HCT116 (cell line): ENCODE data around the gene MRPL39. TPM values are rescaled to one million over a fixed set of nuclear protein-coding genes. Genes with fewer than 3 reads are reported as not detected.

ENCODE experiments used
- ATAC-seq: fragments of 200-7000 bp; cut with Tn5 transposase; 2 replicates; pipeline ENCODE4 v1.9.1; 2020; ENCODE audit warnings: mild to moderate bottlenecking, moderate library complexity
- BruUV-seq: library from RNA; stranded (reverse); fragments of 400-500 nt; replicated peaks from 2 replicates; lab custom pipeline; 2021; lab: Mats Ljungman, UMichigan
- CTCF ChIA-PET: fragments of 300-600 bp; sonication (Branson Sonifier 250); formaldehyde crosslinking; loops from one replicate; lab custom pipeline; 2021; ENCODE audit warnings: antibody characterized with exemption; lab: Charles Lee
- POLR2A ChIA-PET: fragments of 300-600, 350-600 bp; sonication (Branson Sonifier 250); formaldehyde crosslinking; loops from one replicate; lab custom pipeline; 2021; ENCODE audit warnings: antibody characterized with exemption; lab: Charles Lee
- RAD21 ChIA-PET, 2 experiments: fragments of 300-600 bp; sonication (Branson Sonifier 250); formaldehyde crosslinking; loops; one replicate each; lab custom pipeline; 2023; ENCODE audit warnings: low total read pairs in 2 of 2; ENCODE audit not compliant: uncharacterized antibody in 2 of 2, unreplicated experiment in 2 of 2, low non-redundant PET in 1 of 2; lab: Charles Lee
- DNase-seq: peaks from one replicate; pipeline ENCODE4 v3.0.0-alpha.2; 2010; ENCODE audit warnings: low read depth, low spot score
- H2AFZ ChIP-seq: fragments of 200-600 bp; shearing (Covaris generic), sonication (generic); 2 replicates; pipeline ENCODE4 v1.6.1; 2017; ENCODE audit warnings: low read depth, mixed run types, mixed read lengths, antibody characterized with exemption, low read length; ENCODE audit not compliant: poor library complexity, severe bottlenecking
- H3K27ac ChIP-seq: 2 replicates; pipeline ENCODE4 v1.5.1; 2012; ENCODE audit warnings: low read depth, low read length
- H3K27me3 ChIP-seq: fragments of 200-600 bp; sonication (generic); 2 replicates; pipeline ENCODE4 v1.6.1; 2016; ENCODE audit warnings: mixed run types, low read length, mixed read lengths; ENCODE audit not compliant: insufficient read depth
- H3K36me3 ChIP-seq, 2 experiments: fragments of 200-500 bp in 1 of 2; fragments of 200-600 bp in 1 of 2; sonication (Bioruptor generic) in 1 of 2; sonication (generic) in 1 of 2; 2 replicates each; pipeline versions ENCODE4 v1.5.1 to v1.6.1; 2014 to 2016; ENCODE audit warnings: low read length in 2 of 2, inconsistent platforms in 1 of 2, mixed read lengths in 1 of 2, mixed run types in 1 of 2; ENCODE audit not compliant: insufficient read depth in 2 of 2, control insufficient read depth in 1 of 2
- H3K4me1 ChIP-seq, 2 experiments: fragments of 200-600 bp in 1 of 2; sonication (generic) in 1 of 2; 2 replicates each; pipeline versions ENCODE4 v1.5.1 to v1.6.1; 2012 to 2017; ENCODE audit warnings: low read length in 2 of 2, inconsistent platforms in 1 of 2, mild to moderate bottlenecking in 1 of 2, mixed read lengths in 1 of 2, mixed run types in 1 of 2, moderate library complexity in 1 of 2; ENCODE audit not compliant: insufficient read depth in 2 of 2, control insufficient read depth in 1 of 2
- H3K4me2 ChIP-seq: fragments of 200-600 bp; sonication (generic); 2 replicates; pipeline ENCODE4 v1.6.1; 2017; ENCODE audit warnings: mixed run types, low read length, mixed read lengths
- H3K4me3 ChIP-seq, 2 experiments: fragments of 200-600 bp in 1 of 2; sonication (generic) in 1 of 2; replicated peaks in 1 of 2; 2 replicates each; pipeline ENCODE4 v1.5.1; 2011 to 2016; ENCODE audit warnings: low read length in 2 of 2, control low read depth in 1 of 2, low read depth in 1 of 2, mild to moderate bottlenecking in 1 of 2, mixed read lengths in 1 of 2, mixed run types in 1 of 2
- H3K79me2 ChIP-seq: fragments of 200-600 bp; sonication (generic); 2 replicates; pipeline ENCODE4 v1.6.1; 2017; ENCODE audit warnings: mild to moderate bottlenecking, mixed run types, low read length, moderate library complexity, mixed read lengths; ENCODE audit not compliant: insufficient read depth
- H3K9ac ChIP-seq: fragments of 200-600 bp; sonication (generic); 2 replicates; pipeline ENCODE4 v1.6.1; 2016; ENCODE audit warnings: low read length, mixed read lengths
- H3K9me2 ChIP-seq: fragments of 200-600 bp; sonication (generic), shearing (Covaris generic); 2 replicates; pipeline ENCODE4 v1.6.1; 2017; ENCODE audit warnings: mixed run types, mild to moderate bottlenecking, moderate library complexity; ENCODE audit not compliant: insufficient read depth
- H3K9me3 ChIP-seq, 2 experiments: fragments of 200-500 bp in 1 of 2; fragments of 200-600 bp in 1 of 2; sonication (Bioruptor generic) in 1 of 2; sonication (generic) in 1 of 2; 2 replicates each; pipeline ENCODE4 v1.6.1; 2014 to 2017; ENCODE audit warnings: low read length in 2 of 2, mixed read lengths in 2 of 2, inconsistent platforms in 1 of 2, low read depth in 1 of 2, mild to moderate bottlenecking in 1 of 2, mixed run types in 1 of 2, moderate library complexity in 1 of 2; ENCODE audit not compliant: control insufficient read depth in 1 of 2, insufficient read depth in 1 of 2
- H4K20me1 ChIP-seq: fragments of 200-600 bp; sonication (generic), shearing (Covaris generic); 2 replicates; pipeline ENCODE4 v1.6.1; 2017; ENCODE audit warnings: mixed run types, mild to moderate bottlenecking, moderate library complexity; ENCODE audit not compliant: insufficient read depth
- CBX3 ChIP-seq: IDR thresholded peaks from 2 replicates; pipeline ENCODE4 v1.6.1; 2012; ENCODE audit warnings: low read depth
- CEBPB ChIP-seq: IDR thresholded peaks from 2 replicates; pipeline ENCODE4 v1.6.1; 2012; ENCODE audit warnings: low read depth
- ELF1 ChIP-seq: IDR thresholded peaks from 2 replicates; pipeline ENCODE4 v1.6.1; 2012; ENCODE audit warnings: low read depth, borderline replicate concordance
- EZH2 ChIP-seq: fragments of 200-600 bp; sonication (generic); IDR thresholded peaks from 2 replicates; pipeline ENCODE4 v1.6.1; 2017; ENCODE audit warnings: antibody characterized with exemption, mixed run types
- EZH2phosphoT487 ChIP-seq: fragments of 200-600 bp; IDR thresholded peaks from 2 replicates; pipeline ENCODE4 v1.6.1; 2018; ENCODE audit warnings: antibody characterized with exemption, borderline replicate concordance
- JUND ChIP-seq: IDR thresholded peaks from 2 replicates; pipeline ENCODE4 v1.6.1; 2012
- POLR2A ChIP-seq: IDR thresholded peaks from 2 replicates; pipeline ENCODE4 v1.7.0; 2011; ENCODE audit warnings: borderline replicate concordance; ENCODE audit not compliant: insufficient read depth, insufficient read length; ENCODE audit errors: extremely low read depth
- POLR2AphosphoS5 ChIP-seq: IDR thresholded peaks from 2 replicates; pipeline ENCODE4 v1.6.1; 2011; ENCODE audit warnings: mild to moderate bottlenecking, low read depth, low read length, moderate library complexity
- RAD21 ChIP-seq: IDR thresholded peaks from 2 replicates; pipeline ENCODE4 v1.6.1; 2012; ENCODE audit warnings: low read depth, mild to moderate bottlenecking
- SIN3A ChIP-seq: IDR thresholded peaks from 2 replicates; pipeline ENCODE4 v1.6.1; 2012; ENCODE audit warnings: low read depth
- SP1 ChIP-seq: IDR thresholded peaks from 2 replicates; pipeline ENCODE4 v1.6.1; 2012; ENCODE audit warnings: low read depth
- SRF ChIP-seq: IDR thresholded peaks from 2 replicates; pipeline ENCODE4 v1.6.1; 2012; ENCODE audit warnings: low read depth
- TCF7L2 ChIP-seq: IDR thresholded peaks from 2 replicates; pipeline ENCODE4 v1.7.0; 2011; ENCODE audit warnings: borderline replicate concordance, inconsistent platforms; ENCODE audit not compliant: insufficient read depth, insufficient read length; ENCODE audit errors: extremely low read depth
- ZFX ChIP-seq: fragments of 450-650 bp; IDR thresholded peaks from 2 replicates; pipeline ENCODE4 v1.6.1; 2017
- ZNF274 ChIP-seq: fragments of 200-500 bp; sonication (Bioruptor generic); IDR thresholded peaks from 2 replicates; pipeline ENCODE4 v1.6.1; 2014; ENCODE audit warnings: mild to moderate bottlenecking, low read depth, low read length, inconsistent platforms
- intact Hi-C: fragments of 100-400 bp; cut with micrococcal nuclease; formaldehyde crosslinking; loops from 2 replicates; pipeline ENCODE4 v1.10.0; 2022
- total RNA-seq: library from RNA; stranded (reverse); gene quantifications from one replicate; pipeline ENCODE4 v1.2.1, GENCODE V29; 2021; ENCODE audit not compliant: unreplicated experiment
- TF ChIP-seq, protein P1 (sequence below), 3 experiments: fragments of 200-600 bp in 1 of 3; sonication (generic) in 1 of 3; IDR thresholded peaks in 2 of 3; conservative IDR thresholded peaks in 1 of 3; 2 replicates each; pipeline ENCODE4 v1.5.1; 2012 to 2017; ENCODE audit warnings: low read depth in 2 of 3, low read length in 2 of 3, antibody characterized with exemption in 1 of 3, borderline replicate concordance in 1 of 3, control low read depth in 1 of 3, mild to moderate bottlenecking in 1 of 3, mixed read lengths in 1 of 3, mixed run types in 1 of 3, moderate library complexity in 1 of 3; ENCODE audit not compliant: insufficient read depth in 1 of 3
- TF ChIP-seq, protein P2 (sequence below): IDR thresholded peaks from 2 replicates; pipeline ENCODE4 v1.6.1; 2011; ENCODE audit warnings: mild to moderate bottlenecking, low read length, moderate library complexity; ENCODE audit not compliant: insufficient replicate concordance; ENCODE audit errors: extremely low read depth
- TF ChIP-seq, protein P3 (sequence below): IDR thresholded peaks from 2 replicates; pipeline ENCODE4 v1.6.1; 2012; ENCODE audit warnings: low read depth

MRPL39 gene
- total RNA-seq, 1 experiment from 2014 or later = 41.1 TPM

DNA sequence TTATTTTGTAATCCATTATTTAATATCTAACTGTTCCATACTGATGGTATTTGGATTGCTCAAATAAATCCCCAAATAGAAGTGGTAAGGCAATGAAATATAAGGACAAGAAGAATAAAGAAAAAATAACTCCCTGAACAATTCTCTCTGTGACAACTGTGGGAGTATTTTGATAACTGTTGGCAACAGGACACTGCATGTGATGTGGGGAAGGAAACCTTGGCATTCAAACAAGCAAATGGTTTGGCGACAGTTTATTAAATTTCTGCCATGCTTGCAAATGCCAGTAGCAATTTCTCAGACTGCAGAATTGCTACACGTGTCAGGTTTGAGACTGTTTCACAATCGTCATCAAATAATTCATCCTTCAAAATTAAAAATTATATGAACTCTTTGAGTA lies 8.6 kb upstream of the MRPL39 start:
- intact Hi-C loops = no loop called here
- ChIA-PET CTCF (no interaction called here), POLR2A (no interaction called here)
- no peaks in the 10 kb centered on the region for H3K79me2 ChIP-seq
- H2AFZ ChIP-seq = no peak overlapping the region
- H3K9me2 ChIP-seq = no peaks in the 10 kb centered on the region
- H3K4me1 ChIP-seq = no peaks in the 10 kb centered on the region
- no peak overlapping the region for H3K27ac ChIP-seq
- H3K9ac ChIP-seq = no peak overlapping the region
- H3K27me3 ChIP-seq = no peaks in the 10 kb centered on the region
- ATAC-seq (no peak), DNase-seq (no peak)
- no TSS peak for BruUV-seq
- H3K36me3 ChIP-seq = no peaks in the 10 kb centered on the region
- H3K9me3 ChIP-seq = no peaks in the 10 kb centered on the region
- no peak for TF ChIP-seq RAD21
- TF ChIP-seq SIN3A = no peak
- TF ChIP-seq ZNF274 = no peak
- no peak for TF ChIP-seq CBX3
- TF ChIP-seq, protein P1, sequence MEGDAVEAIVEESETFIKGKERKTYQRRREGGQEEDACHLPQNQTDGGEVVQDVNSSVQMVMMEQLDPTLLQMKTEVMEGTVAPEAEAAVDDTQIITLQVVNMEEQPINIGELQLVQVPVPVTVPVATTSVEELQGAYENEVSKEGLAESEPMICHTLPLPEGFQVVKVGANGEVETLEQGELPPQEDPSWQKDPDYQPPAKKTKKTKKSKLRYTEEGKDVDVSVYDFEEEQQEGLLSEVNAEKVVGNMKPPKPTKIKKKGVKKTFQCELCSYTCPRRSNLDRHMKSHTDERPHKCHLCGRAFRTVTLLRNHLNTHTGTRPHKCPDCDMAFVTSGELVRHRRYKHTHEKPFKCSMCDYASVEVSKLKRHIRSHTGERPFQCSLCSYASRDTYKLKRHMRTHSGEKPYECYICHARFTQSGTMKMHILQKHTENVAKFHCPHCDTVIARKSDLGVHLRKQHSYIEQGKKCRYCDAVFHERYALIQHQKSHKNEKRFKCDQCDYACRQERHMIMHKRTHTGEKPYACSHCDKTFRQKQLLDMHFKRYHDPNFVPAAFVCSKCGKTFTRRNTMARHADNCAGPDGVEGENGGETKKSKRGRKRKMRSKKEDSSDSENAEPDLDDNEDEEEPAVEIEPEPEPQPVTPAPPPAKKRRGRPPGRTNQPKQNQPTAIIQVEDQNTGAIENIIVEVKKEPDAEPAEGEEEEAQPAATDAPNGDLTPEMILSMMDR (IDR thresholded peaks at IDR 0.05 in 2 of 3, conservative IDR thresholded peaks at IDR 0.05 in 1 of 3; ENCODE audit: borderline replicate concordance in 1 of 3, insufficient read depth in 1 of 3, low read depth in 2 of 3, low read length in 2 of 3) = no peak
- TF ChIP-seq CEBPB = no peak
- no peak for TF ChIP-seq JUND
- TF ChIP-seq EZH2phosphoT487 = no peak
- TF ChIP-seq TCF7L2 = no peak
- TF ChIP-seq, protein P2, sequence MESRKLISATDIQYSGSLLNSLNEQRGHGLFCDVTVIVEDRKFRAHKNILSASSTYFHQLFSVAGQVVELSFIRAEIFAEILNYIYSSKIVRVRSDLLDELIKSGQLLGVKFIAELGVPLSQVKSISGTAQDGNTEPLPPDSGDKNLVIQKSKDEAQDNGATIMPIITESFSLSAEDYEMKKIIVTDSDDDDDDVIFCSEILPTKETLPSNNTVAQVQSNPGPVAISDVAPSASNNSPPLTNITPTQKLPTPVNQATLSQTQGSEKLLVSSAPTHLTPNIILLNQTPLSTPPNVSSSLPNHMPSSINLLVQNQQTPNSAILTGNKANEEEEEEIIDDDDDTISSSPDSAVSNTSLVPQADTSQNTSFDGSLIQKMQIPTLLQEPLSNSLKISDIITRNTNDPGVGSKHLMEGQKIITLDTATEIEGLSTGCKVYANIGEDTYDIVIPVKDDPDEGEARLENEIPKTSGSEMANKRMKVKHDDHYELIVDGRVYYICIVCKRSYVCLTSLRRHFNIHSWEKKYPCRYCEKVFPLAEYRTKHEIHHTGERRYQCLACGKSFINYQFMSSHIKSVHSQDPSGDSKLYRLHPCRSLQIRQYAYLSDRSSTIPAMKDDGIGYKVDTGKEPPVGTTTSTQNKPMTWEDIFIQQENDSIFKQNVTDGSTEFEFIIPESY = no peak
- no peak for TF ChIP-seq SP1
- no peak for TF ChIP-seq ZFX
- no peak for TF ChIP-seq SRF
- TF ChIP-seq POLR2AphosphoS5 = no peak
- TF ChIP-seq ELF1 = no peak
- no peak for TF ChIP-seq EZH2
- TF ChIP-seq, protein P3, sequence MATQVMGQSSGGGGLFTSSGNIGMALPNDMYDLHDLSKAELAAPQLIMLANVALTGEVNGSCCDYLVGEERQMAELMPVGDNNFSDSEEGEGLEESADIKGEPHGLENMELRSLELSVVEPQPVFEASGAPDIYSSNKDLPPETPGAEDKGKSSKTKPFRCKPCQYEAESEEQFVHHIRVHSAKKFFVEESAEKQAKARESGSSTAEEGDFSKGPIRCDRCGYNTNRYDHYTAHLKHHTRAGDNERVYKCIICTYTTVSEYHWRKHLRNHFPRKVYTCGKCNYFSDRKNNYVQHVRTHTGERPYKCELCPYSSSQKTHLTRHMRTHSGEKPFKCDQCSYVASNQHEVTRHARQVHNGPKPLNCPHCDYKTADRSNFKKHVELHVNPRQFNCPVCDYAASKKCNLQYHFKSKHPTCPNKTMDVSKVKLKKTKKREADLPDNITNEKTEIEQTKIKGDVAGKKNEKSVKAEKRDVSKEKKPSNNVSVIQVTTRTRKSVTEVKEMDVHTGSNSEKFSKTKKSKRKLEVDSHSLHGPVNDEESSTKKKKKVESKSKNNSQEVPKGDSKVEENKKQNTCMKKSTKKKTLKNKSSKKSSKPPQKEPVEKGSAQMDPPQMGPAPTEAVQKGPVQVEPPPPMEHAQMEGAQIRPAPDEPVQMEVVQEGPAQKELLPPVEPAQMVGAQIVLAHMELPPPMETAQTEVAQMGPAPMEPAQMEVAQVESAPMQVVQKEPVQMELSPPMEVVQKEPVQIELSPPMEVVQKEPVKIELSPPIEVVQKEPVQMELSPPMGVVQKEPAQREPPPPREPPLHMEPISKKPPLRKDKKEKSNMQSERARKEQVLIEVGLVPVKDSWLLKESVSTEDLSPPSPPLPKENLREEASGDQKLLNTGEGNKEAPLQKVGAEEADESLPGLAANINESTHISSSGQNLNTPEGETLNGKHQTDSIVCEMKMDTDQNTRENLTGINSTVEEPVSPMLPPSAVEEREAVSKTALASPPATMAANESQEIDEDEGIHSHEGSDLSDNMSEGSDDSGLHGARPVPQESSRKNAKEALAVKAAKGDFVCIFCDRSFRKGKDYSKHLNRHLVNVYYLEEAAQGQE = no peak
- TF ChIP-seq POLR2A = no peak
- TF ChIP-seq, all 23 proteins: peak for 0
- RAD21 ChIA-PET = no interaction called here
- Histone ChIP-seq H4K20me1 (no peaks in the 10 kb centered on the region), H3K4me2 (no peak overlapping the region), H3K4me3 (no peak overlapping the region)
